Forelimb muscle (tissue), 1 donor: ENCODE data around the gene INPP5J. TPM values are rescaled to one million over a fixed set of nuclear protein-coding genes. Genes with fewer than 3 reads are reported as not detected.
"Not testable (repeated sequence)": the region's sequence is repeated elsewhere in the genome, so short reads cannot be mapped to it uniquely, and the experiment has no call there.

Source experiments
- DNase-seq: peaks from one replicate; pipeline ENCODE4 v3.0.0-alpha.2; 2013; ENCODE audit warnings: low read depth
- polyA plus RNA-seq: library from polyadenylated mRNA; unstranded; fragments of 120-200 nt; gene quantifications from one replicate; pipeline ENCODE4 v1.2.1, GENCODE V29; 2013; ENCODE audit not compliant: insufficient read length

INPP5J gene
- polyA plus RNA-seq, 1 donor = 1.6 TPM

DNA sequence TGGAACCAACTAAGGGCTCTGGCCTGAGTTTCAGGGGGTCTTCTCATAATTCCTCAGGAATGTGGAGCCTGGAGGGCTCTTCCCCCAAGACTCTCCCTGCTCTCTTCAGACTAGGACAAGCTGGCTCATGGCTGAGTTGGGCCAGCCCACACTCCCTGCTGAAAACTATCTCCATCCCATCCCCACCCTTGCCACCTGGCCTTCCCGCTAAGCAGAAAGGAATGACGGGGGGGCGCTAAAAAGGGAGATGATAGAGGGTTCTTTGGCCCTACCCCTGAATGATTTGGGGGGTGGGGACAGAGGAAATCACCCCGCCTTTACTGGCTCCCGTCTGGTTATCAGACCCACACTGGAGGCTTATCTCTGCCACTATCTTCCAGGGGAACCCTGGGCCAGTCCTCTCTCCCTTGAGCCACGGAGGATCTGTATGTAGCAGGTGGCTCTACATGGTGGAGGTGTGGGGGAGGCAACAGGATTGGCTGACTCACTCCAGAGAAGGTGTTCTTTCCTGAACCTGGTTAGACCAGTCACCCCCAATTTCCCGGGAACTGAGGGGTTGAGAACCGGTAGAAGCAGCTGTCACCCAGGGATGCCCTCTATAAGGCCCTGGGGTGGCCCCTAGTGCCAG lies 35.9 kb upstream of the INPP5J start:
- DNase-seq = no peak

DNA sequence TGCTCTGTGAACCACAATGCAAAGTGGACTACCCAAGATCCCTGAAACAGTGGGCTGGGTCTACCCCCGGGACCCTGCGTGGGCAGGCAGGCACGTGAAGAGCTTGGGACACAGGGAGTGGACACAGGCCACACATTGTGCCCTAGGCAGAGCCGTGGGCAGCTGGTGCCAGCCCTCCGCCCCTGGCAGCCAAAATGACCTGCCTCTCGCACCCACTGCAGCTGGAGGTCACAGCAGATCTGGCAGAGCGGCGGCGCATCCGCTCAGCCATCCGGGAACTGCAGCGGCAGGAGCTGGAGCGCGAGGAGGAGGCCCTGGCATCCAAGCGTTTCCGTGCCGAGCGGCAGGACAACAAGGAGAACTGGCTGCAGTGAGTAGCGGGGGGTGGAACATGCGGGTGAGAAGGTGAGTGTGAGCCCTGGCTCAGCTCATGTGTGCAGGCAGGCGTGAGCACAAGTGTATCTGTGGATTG lies 35.0 kb upstream of the INPP5J start:
- DNase-seq = no peak

DNA sequence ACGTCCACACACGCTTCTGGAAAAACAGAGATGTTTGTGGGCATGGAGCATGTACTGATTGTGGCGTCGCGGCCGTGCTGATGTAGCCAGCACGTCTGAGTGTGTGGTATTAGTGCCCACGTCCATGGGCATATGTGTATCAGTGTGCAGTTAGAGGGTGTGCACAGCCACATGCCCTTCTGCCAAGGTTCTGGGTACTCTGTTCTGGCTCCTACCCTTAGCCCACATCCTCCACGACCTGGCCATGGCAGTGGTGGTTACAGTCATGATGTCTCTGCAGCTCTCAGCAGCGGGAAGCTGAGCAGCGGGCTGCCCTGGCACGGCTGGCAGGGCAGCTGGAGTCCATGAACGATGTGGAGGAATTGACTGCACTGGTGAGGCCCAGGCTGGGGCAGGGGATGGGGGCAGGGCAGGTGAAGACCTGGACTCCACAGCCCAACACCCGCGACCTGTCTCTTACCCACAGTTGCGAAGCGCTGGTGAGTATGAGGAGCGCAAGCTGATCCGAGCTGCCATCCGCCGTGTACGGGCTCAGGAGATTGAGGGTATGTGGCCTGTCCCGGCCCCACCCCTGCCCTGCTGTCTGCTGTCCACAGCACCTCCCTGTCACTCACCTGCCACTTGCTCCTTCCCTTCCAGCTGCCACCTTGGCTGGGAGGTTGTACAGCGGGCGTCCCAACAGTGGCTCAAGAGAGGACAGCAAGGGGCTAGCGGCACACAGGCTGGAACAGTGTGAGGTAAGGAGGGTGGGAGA lies 34.4 kb upstream of the INPP5J start:
- DNase-seq = no peak

DNA sequence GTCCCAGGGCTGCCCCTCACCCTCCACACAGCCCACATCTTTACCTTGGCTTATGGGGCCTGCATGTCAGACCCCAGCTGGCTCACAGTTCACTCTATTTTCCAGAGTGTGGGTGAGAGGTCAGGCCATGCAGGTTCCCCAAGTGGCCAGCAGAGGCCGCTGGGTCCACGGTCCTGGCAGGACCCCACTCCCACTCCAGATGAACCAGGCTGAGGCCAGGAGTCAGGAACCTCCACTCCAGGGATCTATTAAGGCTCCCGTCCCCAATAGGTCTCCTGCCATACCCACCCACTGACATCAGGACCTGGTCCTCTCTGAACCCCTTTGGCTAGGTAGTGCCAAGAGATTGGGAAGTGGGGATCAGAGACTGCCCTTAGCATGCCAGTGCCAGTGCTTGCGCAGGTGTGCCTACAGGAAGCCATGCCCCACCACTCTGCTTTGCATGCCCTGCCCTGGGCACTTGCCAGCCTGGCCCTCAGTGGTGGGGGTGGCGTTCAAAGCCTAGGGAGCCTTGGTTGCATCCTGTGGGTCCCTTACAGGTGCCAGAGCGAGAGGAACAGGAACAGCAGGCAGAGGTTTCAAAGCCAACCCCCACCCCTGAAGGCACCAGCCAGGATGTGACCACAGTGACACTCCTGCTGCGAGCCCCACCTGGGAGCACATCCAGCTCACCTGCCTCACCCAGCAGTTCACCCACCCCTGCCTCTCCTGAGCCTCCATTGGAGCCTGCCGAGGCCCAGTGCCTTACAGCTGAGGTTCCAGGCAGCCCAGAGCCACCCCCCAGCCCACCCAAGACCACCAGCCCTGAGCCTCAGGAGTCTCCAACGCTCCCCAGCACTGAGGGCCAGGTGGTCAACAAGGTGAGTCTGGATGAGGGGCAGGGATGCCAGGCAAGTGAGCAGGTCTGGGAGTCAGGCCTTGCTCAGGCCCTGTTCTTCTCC lies 33.3 kb upstream of the INPP5J start:
- DNase-seq = no peak

GRCh38 chr22:31090217-31091085 lies 32.3 kb upstream of the INPP5J start:
- no peak for DNase-seq

DNA sequence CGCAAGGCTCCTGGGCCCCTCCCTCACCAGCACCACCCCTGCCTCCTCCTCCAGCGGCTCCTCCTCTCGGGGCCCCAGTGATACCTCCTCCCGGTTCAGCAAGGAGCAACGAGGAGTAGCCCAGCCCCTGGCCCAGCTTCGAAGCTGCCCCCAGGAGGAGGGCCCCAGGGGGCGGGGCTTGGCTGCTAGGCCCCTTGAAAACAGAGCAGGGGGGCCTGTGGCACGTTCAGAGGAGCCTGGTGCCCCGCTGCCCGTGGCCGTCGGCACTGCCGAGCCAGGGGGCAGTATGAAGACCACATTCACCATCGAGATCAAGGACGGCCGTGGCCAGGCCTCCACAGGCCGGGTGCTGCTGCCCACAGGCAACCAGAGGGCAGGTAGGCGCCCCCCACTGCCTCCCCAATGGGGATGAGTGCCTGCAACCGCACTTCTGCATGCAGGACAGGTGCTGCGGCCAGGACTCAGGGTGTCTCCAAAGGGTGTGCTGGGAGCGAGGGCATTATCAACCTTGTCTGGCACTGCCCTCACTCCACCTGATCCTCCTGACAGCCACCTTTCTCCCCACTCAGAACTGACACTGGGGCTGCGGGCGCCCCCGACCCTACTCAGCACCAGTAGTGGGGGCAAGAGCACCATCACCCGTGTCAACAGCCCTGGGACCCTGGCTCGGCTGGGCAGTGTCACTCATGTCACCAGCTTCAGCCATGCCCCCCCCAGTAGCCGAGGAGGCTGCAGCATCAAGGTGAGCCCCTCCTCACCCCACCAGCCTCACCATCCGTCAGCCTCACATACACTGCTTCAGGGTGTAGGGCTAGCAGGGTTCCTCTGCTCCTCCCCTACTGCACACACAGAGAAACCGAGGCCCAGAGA lies 31.4 kb upstream of the INPP5J start:
- no peak for DNase-seq

DNA sequence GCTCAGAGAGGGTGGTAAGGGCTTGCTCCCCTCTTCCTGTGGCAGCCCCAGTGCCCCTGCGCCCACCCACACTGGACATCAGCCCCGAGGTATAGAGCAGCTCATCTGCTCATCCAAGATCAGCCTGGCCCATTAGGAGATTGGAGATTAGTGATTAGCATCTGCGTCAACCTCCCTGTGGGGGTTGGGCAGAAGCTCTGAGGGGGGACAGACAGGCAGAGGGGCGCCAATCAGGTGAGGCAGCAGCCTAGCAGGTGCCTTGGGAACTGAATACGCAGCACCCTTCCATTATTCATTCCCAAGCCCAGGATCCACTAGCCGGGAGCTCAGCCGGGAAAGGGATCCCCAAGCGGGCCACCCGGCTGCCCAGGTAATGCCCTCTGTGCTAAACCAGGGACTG lies 30.6 kb upstream of the INPP5J start:
- DNase-seq = no peak

DNA sequence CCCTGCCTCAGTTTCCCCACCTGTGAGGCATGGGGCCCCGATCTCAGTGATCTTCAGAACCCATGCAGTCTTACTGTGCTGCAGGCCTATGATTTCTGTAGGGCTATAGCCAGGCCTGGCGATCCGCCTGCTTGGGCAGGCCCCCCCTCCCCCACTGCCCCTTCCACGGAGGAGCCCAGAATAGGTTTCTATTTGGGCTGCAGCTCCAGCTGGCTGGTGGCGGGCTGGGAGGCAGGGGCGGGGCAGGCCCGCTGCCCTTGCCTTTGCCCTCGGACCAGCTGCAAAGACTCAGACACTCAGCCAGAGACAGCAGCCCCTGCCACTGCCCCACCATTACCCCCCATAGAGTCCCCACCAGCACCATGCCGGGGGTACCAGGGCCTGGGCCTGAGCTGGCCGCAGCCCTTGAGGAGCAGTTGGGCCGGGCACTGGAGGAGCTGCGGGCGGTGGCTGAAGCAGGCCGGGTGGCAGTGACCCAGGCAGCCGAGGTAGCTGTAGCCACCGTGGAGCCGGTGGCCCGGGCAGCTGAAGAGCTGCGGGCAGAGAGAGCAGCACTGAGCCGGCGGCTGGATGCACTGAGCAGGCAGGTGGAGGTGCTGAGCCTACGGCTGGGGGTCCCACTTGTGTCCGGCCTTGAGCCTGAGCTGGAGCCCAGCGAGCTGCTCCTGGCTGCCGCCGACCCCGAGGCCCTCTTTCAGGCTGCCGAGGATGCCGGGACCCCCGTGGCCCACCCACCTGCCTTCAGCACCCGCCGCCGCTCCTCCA lies 29.5 kb upstream of the INPP5J start:
- DNase-seq = no peak

DNA sequence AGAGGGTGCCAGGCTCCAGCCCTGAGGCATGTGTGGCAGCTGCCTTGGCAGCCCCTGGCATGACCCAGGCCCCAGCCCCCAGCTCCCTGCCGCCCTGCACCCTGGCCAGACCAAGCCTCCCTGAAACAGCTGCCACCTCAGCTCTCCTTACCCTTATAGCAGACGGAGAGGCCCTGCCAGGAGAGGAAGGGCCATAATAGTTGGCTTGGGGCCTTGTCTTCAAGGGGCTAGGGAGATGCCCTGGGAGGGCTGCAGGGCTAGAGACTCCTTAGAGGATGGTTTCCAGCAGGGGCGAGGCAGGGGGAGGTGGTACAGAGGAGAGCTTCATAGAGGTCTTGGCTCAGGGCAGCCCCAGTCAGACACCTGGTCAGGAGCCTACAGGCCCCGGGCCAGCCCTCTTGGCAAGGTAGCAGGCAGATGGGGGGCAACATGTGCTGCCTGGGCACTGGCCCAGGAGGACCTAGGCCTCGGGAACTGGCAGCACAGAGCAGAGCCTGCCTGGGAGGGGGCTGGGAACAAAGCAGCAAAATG lies 28.7 kb upstream of the INPP5J start:
- DNase-seq = no peak

GRCh38 chr22:31094741-31095140 lies 28.0 kb upstream of the INPP5J start:
- no peak for DNase-seq

GRCh38 chr22:31095637-31096249 lies 27.0 kb upstream of the INPP5J start:
- no peak for DNase-seq

GRCh38 chr22:31096657-31097279 lies 26.0 kb upstream of the INPP5J start:
- no peak for DNase-seq

- DNase-seq = not testable (repeated sequence)
These were observed 25.2 kb upstream of the INPP5J start for GRCh38 chr22:31097539-31097938.

DNA sequence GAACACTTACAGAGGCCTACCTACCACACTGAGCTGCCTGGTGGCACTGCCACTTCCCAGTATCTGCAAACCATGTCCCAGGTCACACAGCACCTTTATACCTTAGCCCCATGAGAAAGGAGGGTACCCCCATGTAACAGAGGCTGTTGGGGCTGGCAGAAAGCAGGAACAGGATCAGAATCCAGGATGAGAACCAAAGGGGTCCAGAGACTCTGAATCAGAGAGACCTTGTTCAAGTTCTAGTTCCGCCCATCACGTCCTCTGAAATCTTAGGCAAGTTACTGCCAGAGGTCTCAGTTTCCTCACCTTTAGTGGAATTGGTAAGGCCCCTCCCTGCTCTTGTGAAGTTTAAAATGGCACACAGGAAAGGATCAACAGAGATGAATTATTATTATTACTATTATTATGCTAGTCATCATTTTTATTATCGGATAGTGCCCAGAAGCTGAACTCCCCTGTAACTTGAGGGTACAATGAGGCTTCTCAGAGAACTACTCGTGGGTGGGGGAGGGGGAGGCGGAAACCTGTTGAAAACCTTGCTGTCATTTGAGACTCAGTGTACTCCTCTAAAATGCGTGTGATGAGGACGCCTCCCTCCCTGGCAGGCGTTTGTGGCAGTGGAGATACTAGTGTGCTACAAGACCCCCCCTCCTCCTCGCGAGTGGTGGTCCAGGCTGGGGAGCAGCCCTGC lies 24.7 kb upstream of the INPP5J start:
- DNase-seq = no peak

DNA sequence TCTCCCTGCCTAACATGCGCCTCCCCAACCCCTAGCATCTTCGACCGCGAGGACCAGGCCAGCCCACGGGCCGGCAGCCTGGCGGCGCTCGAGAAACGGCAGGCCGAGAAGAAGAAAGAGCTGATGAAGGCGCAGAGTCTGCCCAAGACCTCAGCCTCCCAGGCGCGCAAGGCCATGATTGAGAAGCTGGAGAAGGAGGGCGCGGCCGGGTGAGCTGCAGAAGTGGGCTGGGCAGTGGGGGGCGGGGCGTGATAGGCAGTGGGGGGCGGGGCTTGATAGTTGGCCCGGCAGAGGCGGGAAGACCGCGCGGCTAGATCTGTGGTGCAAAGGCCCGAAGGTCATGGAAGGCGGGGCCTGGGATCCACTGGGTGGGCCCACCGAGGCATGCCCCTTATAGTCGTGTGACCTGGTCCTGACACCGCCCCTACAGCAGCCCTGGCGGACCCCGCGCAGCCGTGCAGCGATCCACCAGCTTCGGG lies 24.1 kb upstream of the INPP5J start:
- DNase-seq = no peak

DNA sequence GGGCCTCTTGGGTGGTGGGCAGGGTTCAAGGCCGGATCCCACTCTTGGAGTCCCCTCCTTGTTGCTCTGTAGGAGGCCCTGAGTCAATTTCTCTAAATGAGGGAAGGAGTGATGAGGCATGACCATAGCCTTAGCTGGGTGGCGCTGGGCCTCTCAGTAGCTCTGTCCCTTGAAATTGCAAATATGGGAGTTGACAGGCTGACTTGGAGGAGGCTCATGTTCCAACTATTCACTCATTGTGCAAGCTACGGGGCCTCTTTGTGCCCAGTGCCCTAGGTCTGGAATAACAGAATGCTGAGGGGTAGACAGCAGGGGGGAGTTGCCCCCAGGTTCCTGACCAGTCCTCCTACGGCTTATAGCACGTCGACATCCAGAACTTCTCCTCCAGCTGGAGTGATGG lies 23.4 kb upstream of the INPP5J start:
- DNase-seq = no peak
